HepG2 (cell line): ENCODE data around the gene AGBL1. TPM values are rescaled to one million over a fixed set of nuclear protein-coding genes. Genes with fewer than 3 reads are reported as not detected.

Experiments used
- ATAC-seq: fragments of 200-7000 bp; cut with Tn5 transposase; 3 replicates; pipeline ENCODE4 v1.9.1; 2020; ENCODE audit warnings: mild to moderate bottlenecking, moderate library complexity
- BruUV-seq: library from RNA; stranded (reverse); fragments of 400-500 nt; replicated peaks from 2 replicates; lab custom pipeline; 2021; lab: Mats Ljungman, UMichigan
- CTCF ChIA-PET: fragments of 300-600 bp; formaldehyde crosslinking; extraction: SDS; loops from one replicate; lab custom pipeline; 2021; ENCODE audit warnings: low total read pairs, inconsistent platforms, low intra/inter-chr PET ratio; lab: Yijun Ruan, JAX
- POLR2A ChIA-PET: fragments of 350-600 bp; sonication (Branson Sonifier 250); formaldehyde crosslinking; loops from one replicate; lab custom pipeline; 2020; ENCODE audit warnings: antibody characterized with exemption, inconsistent platforms; lab: Yijun Ruan, JAX
- DNase-seq: peaks from one replicate; pipeline ENCODE4 v3.0.0-alpha.2; 2015; ENCODE audit warnings: low spot score
- FAIRE-seq: peaks from 3 replicates; lab custom pipeline; 2011; peaks lifted over from hg19 to GRCh38; lab: Jason Lieb, UNC
- H2AFZ ChIP-seq: one replicate; pipeline ENCODE4 v1.6.1; 2011; ENCODE audit warnings: low read length, inconsistent platforms
- H3K27ac ChIP-seq: fragments of 300-600 bp; 3 replicates; pipeline ENCODE4 v1.8.0; 2011; ENCODE audit warnings: mixed run types, mild to moderate bottlenecking, mixed read lengths, low read length, inconsistent platforms; ENCODE audit not compliant: insufficient read depth; ENCODE audit errors: extremely low read length
- H3K27me3 ChIP-seq, 2 experiments: fragments of 200-600 bp in 1 of 2; 2 replicates in 1 of 2; 3 replicates in 1 of 2; pipeline versions ENCODE4 v1.6.0 to v1.8.0; 2011; ENCODE audit warnings: low read length in 2 of 2, mild to moderate bottlenecking in 2 of 2, moderate library complexity in 2 of 2, inconsistent platforms in 1 of 2; ENCODE audit not compliant: insufficient read depth in 2 of 2, control insufficient read depth in 1 of 2
- H3K36me3 ChIP-seq, 2 experiments: fragments of 200-600 bp in 1 of 2; replicated peaks in 1 of 2; 2 replicates in 1 of 2; 3 replicates in 1 of 2; pipeline versions ENCODE4 v1.5.1 to v1.8.0; 2011; ENCODE audit warnings: low read length in 2 of 2, inconsistent platforms in 1 of 2; ENCODE audit not compliant: insufficient read depth in 2 of 2, control insufficient read depth in 1 of 2
- H3K4me1 ChIP-seq: 2 replicates; pipeline ENCODE4 v1.5.1; 2012; ENCODE audit warnings: low read length, inconsistent platforms; ENCODE audit not compliant: insufficient read depth
- H3K4me2 ChIP-seq: 2 replicates; pipeline ENCODE4 v1.6.0; 2011; ENCODE audit warnings: low read depth, low read length, inconsistent platforms
- H3K4me3 ChIP-seq, 3 experiments: fragments of 200-600 bp in 1 of 3; sonication (generic), shearing (Covaris generic) in 1 of 3; replicated peaks in 1 of 3; 2 replicates each; pipeline ENCODE4 v1.5.1; 2011 to 2016; ENCODE audit warnings: low read length in 3 of 3, inconsistent platforms in 2 of 3, low read depth in 2 of 3, mild to moderate bottlenecking in 2 of 3, control low read depth in 1 of 3, mixed read lengths in 1 of 3; ENCODE audit not compliant: insufficient read depth in 1 of 3
- H3K79me2 ChIP-seq: one replicate; pipeline ENCODE4 v1.6.1; 2011; ENCODE audit warnings: low read length, inconsistent platforms; ENCODE audit not compliant: insufficient read depth
- H3K9ac ChIP-seq: 2 replicates; pipeline ENCODE4 v1.6.0; 2011; ENCODE audit warnings: mild to moderate bottlenecking, low read depth, low read length, inconsistent platforms; ENCODE audit not compliant: insufficient read depth
- H3K9me3 ChIP-seq: 2 replicates; pipeline ENCODE4 v1.5.1; 2012; ENCODE audit warnings: mild to moderate bottlenecking, low read length
- H4K20me1 ChIP-seq: 2 replicates; pipeline ENCODE4 v1.6.0; 2011; ENCODE audit warnings: inconsistent platforms, mild to moderate bottlenecking, low read length, moderate library complexity; ENCODE audit not compliant: insufficient read depth
- BORCS8-MEF2B ChIP-seq: sonication (generic); formaldehyde crosslinking; IDR thresholded peaks from 2 replicates; pipeline ENCODE4 v1.8.0; 2022; ENCODE audit warnings: mild to moderate bottlenecking, missing genetic modification reagents
- ETV6 ChIP-seq: sonication (generic); formaldehyde crosslinking; conservative IDR thresholded peaks from 2 replicates; pipeline ENCODE4 v1.4.0; 2020; ENCODE audit warnings: missing genetic modification reagents
- EZH2 ChIP-seq: conservative IDR thresholded peaks from 2 replicates; pipeline ENCODE4 v1.6.1; 2012; ENCODE audit warnings: mild to moderate bottlenecking, low read depth, low read length, moderate library complexity
- FOXK1 ChIP-seq: sonication (generic); formaldehyde crosslinking; IDR thresholded peaks from 2 replicates; pipeline ENCODE4 v1.4.0; 2020; ENCODE audit warnings: low read depth, missing genetic modification reagents, borderline replicate concordance
- ZNF274 ChIP-seq: sonication (generic); formaldehyde crosslinking; IDR thresholded peaks from 2 replicates; pipeline ENCODE4 v1.5.1; 2020; ENCODE audit warnings: mild to moderate bottlenecking, missing genetic modification reagents
- ZNF567 ChIP-seq: sonication (generic); formaldehyde crosslinking; IDR thresholded peaks from 2 replicates; pipeline ENCODE4 v1.8.1; 2023; ENCODE audit warnings: mild to moderate bottlenecking, missing genetic modification reagents, borderline replicate concordance
- ZNF672 ChIP-seq: sonication (generic); formaldehyde crosslinking; IDR thresholded peaks from 2 replicates; pipeline ENCODE4 v1.8.1; 2022; ENCODE audit warnings: missing genetic modification reagents
- ZNF713 ChIP-seq: sonication (generic); formaldehyde crosslinking; IDR thresholded peaks from 2 replicates; pipeline ENCODE4 v1.4.0; 2020; ENCODE audit warnings: mild to moderate bottlenecking, missing genetic modification reagents
- WGBS: methylation state at CpG from one replicate; pipeline ENCODE4 v1.1.6; 2017; ENCODE audit warnings: low lambda C conversion rate; 5-methylcytosine and 5-hydroxymethylcytosine counted together
- in situ Hi-C: cut with HindIII; loops from 2 replicates; pipeline ENCODE4 v1.10.0; 2017; ENCODE audit warnings: low pct_unique_long_range_greater_than_20kb; ENCODE audit not compliant: extremely low pct_ligation_motif_present
- intact Hi-C: fragments of 100-400 bp; cut with micrococcal nuclease; formaldehyde crosslinking; loops from one replicate; pipeline ENCODE4 v1.10.0; 2022; ENCODE audit not compliant: unreplicated experiment
- polyA plus RNA-seq, 8 experiments: library from polyadenylated mRNA; depleted of rRNA in 3 of 8; stranded (reverse) in 7 of 8; unstranded in 1 of 8; fragments of >200 nt; fragmentation: Illumina TruSeq in 4 of 8; extraction: Trizol in 4 of 8; gene quantifications; 2 replicates each; pipeline versions ENCODE4 v1.2.1 to v1.2.3, GENCODE V29; 2011 to 2016; ENCODE audit warnings: low read depth in 4 of 8, missing spikeins in 1 of 8, mixed read lengths in 1 of 8; ENCODE audit not compliant: insufficient read depth in 1 of 8
- total RNA-seq, 5 experiments: library from RNA; depleted of rRNA; stranded (reverse); fragments of >200 nt; fragmentation: Illumina TruSeq; extraction: Trizol; gene quantifications; 2 replicates each; pipeline ENCODE4 v1.2.3, GENCODE V29; 2016; ENCODE audit warnings: low read depth in 1 of 5
- TF ChIP-seq, protein P1 (sequence below): sonication (generic); formaldehyde crosslinking; IDR thresholded peaks from 2 replicates; pipeline ENCODE4 v1.4.0; 2020; ENCODE audit warnings: missing genetic modification reagents, borderline replicate concordance
- TF ChIP-seq, protein P2 (sequence below): sonication (generic); formaldehyde crosslinking; IDR thresholded peaks from 2 replicates; pipeline ENCODE4 v1.4.0; 2020; ENCODE audit warnings: missing genetic modification reagents

Gene AGBL1
- total and polyA plus RNA-seq, 2 of the 13 experiments (the other 11 are each of a cell fraction or from before 2014, with no cell fraction given): 0.01 TPM; not detected in 1

DNA sequence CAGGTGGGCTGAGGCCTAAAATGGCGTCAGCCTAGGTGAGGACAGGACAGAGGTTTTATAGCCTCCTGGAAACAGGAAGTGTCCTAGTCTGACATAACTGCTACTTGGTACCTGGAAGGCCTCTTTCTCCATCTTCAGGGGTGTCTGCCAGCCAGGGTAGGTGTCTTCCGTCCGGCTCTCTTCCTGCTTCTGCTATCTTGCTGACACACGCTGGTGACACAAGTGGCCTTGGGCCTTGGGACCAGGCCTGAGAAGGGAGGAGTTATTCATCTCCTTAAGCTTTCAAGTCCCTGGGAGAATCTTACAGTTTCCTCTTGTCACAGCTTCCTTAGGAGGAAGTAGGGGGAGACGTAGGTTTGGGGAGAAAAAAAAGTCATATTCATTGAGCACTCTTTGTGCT lies 551.3 kb downstream of the AGBL1 start:
- peaks cover 10% of the 10 kb centered on the region for H3K9me3 ChIP-seq
- FAIRE-seq (no peak), DNase-seq (no peak), ATAC-seq (no peak)
- H3K4me1 ChIP-seq: no peaks in the 10 kb centered on the region
- H2AFZ ChIP-seq: no peak overlapping the region
- intact Hi-C loops (no loop called here), in situ Hi-C loops (no loop called here)
- H3K27me3 ChIP-seq: no peaks in the 10 kb centered on the region
- TF ChIP-seq ZNF274 (CRISPR knock-in tag) (no peak), ZNF672 (CRISPR knock-in tag) (no peak), EZH2 (no peak)
- H3K79me2 ChIP-seq: no peaks in the 10 kb centered on the region
- 59% methylated on average over 5 of the region's 5 CpGs for whole genome bisulfite sequencing
- H3K4me2 ChIP-seq: no peak overlapping the region
- no peaks in the 10 kb centered on the region for H4K20me1 ChIP-seq
- CTCF ChIA-PET: no interaction called here
- no TSS peak for BruUV-seq
- no peak overlapping the region for H3K4me3 ChIP-seq
- H3K27ac ChIP-seq: no peak overlapping the region
- POLR2A ChIA-PET: no interaction called here
- no peaks in the 10 kb centered on the region for H3K36me3 ChIP-seq
- H3K9ac ChIP-seq: no peak overlapping the region

DNA sequence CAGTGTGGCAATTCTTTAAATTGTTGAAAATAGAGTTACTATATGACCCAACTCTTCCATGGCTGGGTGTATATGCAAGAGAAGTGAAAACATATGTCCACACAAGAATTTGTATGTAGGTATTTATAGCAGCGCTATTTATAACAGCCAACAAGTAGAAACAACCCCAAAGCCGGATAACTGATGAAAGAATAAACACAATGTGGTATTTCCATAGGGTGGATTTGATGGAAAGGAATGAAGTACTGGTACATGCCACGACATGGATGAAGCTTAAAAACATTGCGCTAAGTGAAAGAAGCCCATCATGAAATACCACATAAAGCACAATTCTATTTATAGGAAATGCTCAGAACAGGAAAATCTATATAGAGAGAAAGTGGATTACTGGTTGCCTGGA lies 554.5 kb downstream of the AGBL1 start:
- Histone ChIP-seq H3K79me2 (no peaks in the 10 kb centered on the region), H3K27ac (no peak overlapping the region), H3K27me3 (no peaks in the 10 kb centered on the region), H3K4me2 (no peak overlapping the region), H4K20me1 (no peaks in the 10 kb centered on the region), H3K4me3 (no peak overlapping the region), H3K36me3 (no peaks in the 10 kb centered on the region), H2AFZ (no peak overlapping the region), H3K4me1 (no peaks in the 10 kb centered on the region), H3K9ac (no peak overlapping the region), H3K9me3 (peaks cover 25% of the 10 kb centered on the region)
- intact Hi-C loops (no loop called here), in situ Hi-C loops (no loop called here)
- ChIA-PET POLR2A (no interaction called here), CTCF (no interaction called here)
- WGBS: 33% methylated on average over 4 of the region's 4 CpGs
- FAIRE-seq (no peak), ATAC-seq (no peak), DNase-seq (no peak)
- BruUV-seq: no TSS peak
- TF ChIP-seq BORCS8-MEF2B (CRISPR knock-in tag) (no peak), ETV6 (no peak), FOXK1 (CRISPR knock-in tag) (no peak), ZNF567 (no peak), ZNF713 (CRISPR knock-in tag) (no peak)
- TF ChIP-seq, protein P1, sequence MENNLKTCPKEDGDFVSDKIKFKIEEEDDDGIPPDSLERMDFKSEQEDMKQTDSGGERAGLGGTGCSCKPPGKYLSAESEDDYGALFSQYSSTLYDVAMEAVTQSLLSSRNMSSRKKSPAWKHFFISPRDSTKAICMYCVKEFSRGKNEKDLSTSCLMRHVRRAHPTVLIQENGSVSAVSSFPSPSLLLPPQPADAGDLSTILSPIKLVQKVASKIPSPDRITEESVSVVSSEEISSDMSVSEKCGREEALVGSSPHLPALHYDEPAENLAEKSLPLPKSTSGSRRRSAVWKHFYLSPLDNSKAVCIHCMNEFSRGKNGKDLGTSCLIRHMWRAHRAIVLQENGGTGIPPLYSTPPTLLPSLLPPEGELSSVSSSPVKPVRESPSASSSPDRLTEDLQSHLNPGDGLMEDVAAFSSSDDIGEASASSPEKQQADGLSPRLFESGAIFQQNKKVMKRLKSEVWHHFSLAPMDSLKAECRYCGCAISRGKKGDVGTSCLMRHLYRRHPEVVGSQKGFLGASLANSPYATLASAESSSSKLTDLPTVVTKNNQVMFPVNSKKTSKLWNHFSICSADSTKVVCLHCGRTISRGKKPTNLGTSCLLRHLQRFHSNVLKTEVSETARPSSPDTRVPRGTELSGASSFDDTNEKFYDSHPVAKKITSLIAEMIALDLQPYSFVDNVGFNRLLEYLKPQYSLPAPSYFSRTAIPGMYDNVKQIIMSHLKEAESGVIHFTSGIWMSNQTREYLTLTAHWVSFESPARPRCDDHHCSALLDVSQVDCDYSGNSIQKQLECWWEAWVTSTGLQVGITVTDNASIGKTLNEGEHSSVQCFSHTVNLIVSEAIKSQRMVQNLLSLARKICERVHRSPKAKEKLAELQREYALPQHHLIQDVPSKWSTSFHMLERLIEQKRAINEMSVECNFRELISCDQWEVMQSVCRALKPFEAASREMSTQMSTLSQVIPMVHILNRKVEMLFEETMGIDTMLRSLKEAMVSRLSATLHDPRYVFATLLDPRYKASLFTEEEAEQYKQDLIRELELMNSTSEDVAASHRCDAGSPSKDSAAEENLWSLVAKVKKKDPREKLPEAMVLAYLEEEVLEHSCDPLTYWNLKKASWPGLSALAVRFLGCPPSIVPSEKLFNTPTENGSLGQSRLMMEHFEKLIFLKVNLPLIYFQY: no peak
- TF ChIP-seq, protein P2, sequence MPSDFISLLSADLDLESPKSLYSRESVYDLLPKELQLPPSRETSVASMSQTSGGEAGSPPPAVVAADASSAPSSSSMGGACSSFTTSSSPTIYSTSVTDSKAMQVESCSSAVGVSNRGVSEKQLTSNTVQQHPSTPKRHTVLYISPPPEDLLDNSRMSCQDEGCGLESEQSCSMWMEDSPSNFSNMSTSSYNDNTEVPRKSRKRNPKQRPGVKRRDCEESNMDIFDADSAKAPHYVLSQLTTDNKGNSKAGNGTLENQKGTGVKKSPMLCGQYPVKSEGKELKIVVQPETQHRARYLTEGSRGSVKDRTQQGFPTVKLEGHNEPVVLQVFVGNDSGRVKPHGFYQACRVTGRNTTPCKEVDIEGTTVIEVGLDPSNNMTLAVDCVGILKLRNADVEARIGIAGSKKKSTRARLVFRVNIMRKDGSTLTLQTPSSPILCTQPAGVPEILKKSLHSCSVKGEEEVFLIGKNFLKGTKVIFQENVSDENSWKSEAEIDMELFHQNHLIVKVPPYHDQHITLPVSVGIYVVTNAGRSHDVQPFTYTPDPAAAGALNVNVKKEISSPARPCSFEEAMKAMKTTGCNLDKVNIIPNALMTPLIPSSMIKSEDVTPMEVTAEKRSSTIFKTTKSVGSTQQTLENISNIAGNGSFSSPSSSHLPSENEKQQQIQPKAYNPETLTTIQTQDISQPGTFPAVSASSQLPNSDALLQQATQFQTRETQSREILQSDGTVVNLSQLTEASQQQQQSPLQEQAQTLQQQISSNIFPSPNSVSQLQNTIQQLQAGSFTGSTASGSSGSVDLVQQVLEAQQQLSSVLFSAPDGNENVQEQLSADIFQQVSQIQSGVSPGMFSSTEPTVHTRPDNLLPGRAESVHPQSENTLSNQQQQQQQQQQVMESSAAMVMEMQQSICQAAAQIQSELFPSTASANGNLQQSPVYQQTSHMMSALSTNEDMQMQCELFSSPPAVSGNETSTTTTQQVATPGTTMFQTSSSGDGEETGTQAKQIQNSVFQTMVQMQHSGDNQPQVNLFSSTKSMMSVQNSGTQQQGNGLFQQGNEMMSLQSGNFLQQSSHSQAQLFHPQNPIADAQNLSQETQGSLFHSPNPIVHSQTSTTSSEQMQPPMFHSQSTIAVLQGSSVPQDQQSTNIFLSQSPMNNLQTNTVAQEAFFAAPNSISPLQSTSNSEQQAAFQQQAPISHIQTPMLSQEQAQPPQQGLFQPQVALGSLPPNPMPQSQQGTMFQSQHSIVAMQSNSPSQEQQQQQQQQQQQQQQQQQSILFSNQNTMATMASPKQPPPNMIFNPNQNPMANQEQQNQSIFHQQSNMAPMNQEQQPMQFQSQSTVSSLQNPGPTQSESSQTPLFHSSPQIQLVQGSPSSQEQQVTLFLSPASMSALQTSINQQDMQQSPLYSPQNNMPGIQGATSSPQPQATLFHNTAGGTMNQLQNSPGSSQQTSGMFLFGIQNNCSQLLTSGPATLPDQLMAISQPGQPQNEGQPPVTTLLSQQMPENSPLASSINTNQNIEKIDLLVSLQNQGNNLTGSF (CRISPR knock-in tag): no peak
